ENCODE measurements around the gene PSD2. TPM values are rescaled to one million over a fixed set of nuclear protein-coding genes. Genes with fewer than 3 reads are reported as not detected.

The PSD2 gene
- total and polyA plus RNA-seq, 2 of the 13 experiments (the other 11 are each of a cell fraction or from before 2014, with no cell fraction given) = 0.07 TPM; not detected in 1

DNA sequence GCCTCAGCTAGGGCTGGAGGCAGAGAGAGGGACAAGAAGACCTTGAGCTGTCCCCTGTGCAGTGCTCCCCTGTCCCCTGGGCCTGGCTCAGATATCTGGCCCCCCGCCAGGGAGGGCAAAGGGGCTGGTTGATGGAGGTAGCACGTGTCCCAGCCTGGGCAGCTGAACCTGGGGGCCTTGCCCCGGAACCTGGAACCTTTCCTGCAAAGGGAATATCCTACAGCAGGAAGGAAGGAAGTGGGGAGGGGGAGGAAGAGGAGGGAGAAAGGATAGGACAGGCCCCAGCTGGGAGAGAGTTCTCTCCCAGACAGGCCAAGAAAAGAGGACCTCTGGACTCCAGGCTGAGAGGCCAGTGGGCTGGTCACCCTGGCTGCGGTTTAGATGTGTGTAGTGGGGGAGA is 27.6 kb upstream of the PSD2 start (continued):
- TF ChIP-seq PBX3 (CRISPR knock-in tag; IDR thresholded peaks at IDR 0.05; ENCODE audit: borderline replicate concordance) (no peak), ZNF652 (CRISPR knock-in tag; IDR thresholded peaks at IDR 0.05; ENCODE audit: borderline replicate concordance, low read depth) (no peak), ZNF501 (CRISPR knock-in tag; IDR thresholded peaks at IDR 0.05) (peak; percentile 51; the same call in 1 of the 2 replicates), ZNF615 (CRISPR knock-in tag; IDR thresholded peaks at IDR 0.05; ENCODE audit: borderline replicate concordance) (no peak), ZSCAN21 (CRISPR knock-in tag; IDR thresholded peaks at IDR 0.05; ENCODE audit: borderline replicate concordance) (peak; percentile 78; the same call in 1 of the 2 replicates), NFAT5 (CRISPR knock-in tag; IDR thresholded peaks at IDR 0.05) (no peak), SPEN (CRISPR knock-in tag; IDR thresholded peaks at IDR 0.05; ENCODE audit: low read depth) (no peak), ZNF550 (CRISPR knock-in tag; IDR thresholded peaks at IDR 0.05; ENCODE audit: borderline replicate concordance) (no peak), ATF7 (IDR thresholded peaks at IDR 0.05) (no peak), ATF7 (CRISPR knock-in tag; IDR thresholded peaks at IDR 0.05) (no peak), ZNF788 (CRISPR knock-in tag; IDR thresholded peaks at IDR 0.05; ENCODE audit: borderline replicate concordance) (peak; percentile 41; the same call in 1 of the 2 replicates), ZNF691 (CRISPR knock-in tag; IDR thresholded peaks at IDR 0.05; ENCODE audit: borderline replicate concordance, low read depth) (peak; percentile 79; the same call in 1 of the 2 replicates), SETDB1 (CRISPR knock-in tag; IDR thresholded peaks at IDR 0.05; ENCODE audit: borderline replicate concordance) (no peak), ZNF143 (CRISPR knock-in tag; IDR thresholded peaks at IDR 0.05) (no peak), ZNF614 (CRISPR knock-in tag; IDR thresholded peaks at IDR 0.05; ENCODE audit: borderline replicate concordance) (no peak), DMTF1 (CRISPR knock-in tag; IDR thresholded peaks at IDR 0.05) (no peak)
- TF ChIP-seq, protein P1, sequence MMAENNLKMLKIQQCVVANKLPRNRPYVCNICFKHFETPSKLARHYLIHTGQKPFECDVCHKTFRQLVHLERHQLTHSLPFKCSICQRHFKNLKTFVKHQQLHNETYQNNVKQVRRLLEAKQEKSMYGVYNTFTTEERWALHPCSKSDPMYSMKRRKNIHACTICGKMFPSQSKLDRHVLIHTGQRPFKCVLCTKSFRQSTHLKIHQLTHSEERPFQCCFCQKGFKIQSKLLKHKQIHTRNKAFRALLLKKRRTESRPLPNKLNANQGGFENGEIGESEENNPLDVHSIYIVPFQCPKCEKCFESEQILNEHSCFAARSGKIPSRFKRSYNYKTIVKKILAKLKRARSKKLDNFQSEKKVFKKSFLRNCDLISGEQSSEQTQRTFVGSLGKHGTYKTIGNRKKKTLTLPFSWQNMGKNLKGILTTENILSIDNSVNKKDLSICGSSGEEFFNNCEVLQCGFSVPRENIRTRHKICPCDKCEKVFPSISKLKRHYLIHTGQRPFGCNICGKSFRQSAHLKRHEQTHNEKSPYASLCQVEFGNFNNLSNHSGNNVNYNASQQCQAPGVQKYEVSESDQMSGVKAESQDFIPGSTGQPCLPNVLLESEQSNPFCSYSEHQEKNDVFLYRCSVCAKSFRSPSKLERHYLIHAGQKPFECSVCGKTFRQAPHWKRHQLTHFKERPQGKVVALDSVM (CRISPR knock-in tag; IDR thresholded peaks at IDR 0.05) = peak; percentile 26; the same call in 1 of the 2 replicates

All from HepG2 (cell line).